Peyer's patch (tissue), 4 donors: ENCODE measurements around the gene FAM98B.

ENCODE experiments used
- CTCF ChIP-seq, 6 experiments: fragments of 450-650 bp in 4 of 6; fragments of 200-600 bp in 2 of 6; sonication (generic) in 1 of 6; IDR thresholded peaks; one replicate each; pipeline ENCODE4 v1.5.1; 2017 to 2019; ENCODE audit warnings: antibody characterized with exemption in 6 of 6, mild to moderate bottlenecking in 3 of 6, moderate library complexity in 1 of 6
- POLR2A ChIP-seq, 2 donors: fragments of 450-650 bp; IDR thresholded peaks; one replicate each; pipeline ENCODE4 v1.5.1; 2017; ENCODE audit warnings: antibody characterized with exemption in 2 of 2, mild to moderate bottlenecking in 2 of 2, moderate library complexity in 2 of 2

- TF ChIP-seq CTCF (IDR thresholded peaks at IDR 0.05) (no peak), POLR2A (IDR thresholded peaks at IDR 0.05) (no peak)
Observed at GRCh38 chr15:38525489-38525888, 71.6 kb downstream of the FAM98B start.
